8988T (cell line): ENCODE measurements around the gene POU3F2.

Experiments used
- DNase-seq: peaks from one replicate; pipeline ENCODE4 v3.0.0; 2011

Gene POU3F2

GRCh38 chr6:98831057-98831958 is 3.1 kb upstream of the POU3F2 start:
- DNase-seq: no peak

GRCh38 chr6:98831959-98832283 is 2.5 kb upstream of the POU3F2 start:
- DNase-seq: no peak

GRCh38 chr6:98832284-98833056 is 1.9 kb upstream of the POU3F2 start:
- no peak for DNase-seq

- peak; percentile 93 for DNase-seq
These were observed 1.4 kb upstream of the POU3F2 start for GRCh38 chr6:98833057-98833306.

- DNase-seq: no peak
These were observed 891 bp upstream of the POU3F2 start for GRCh38 chr6:98833307-98834059.

GRCh38 chr6:98835149-98836024 is 1.0 kb downstream of the POU3F2 start:
- DNase-seq: no peak

- no peak for DNase-seq
These were observed 1.9 kb downstream of the POU3F2 start for GRCh38 chr6:98836025-98836961.

- no peak for DNase-seq
These were observed 2.9 kb downstream of the POU3F2 start for GRCh38 chr6:98836962-98837944.

GRCh38 chr6:98838032-98838431 is 3.7 kb downstream of the POU3F2 start:
- no peak for DNase-seq

- DNase-seq: no peak
These were observed 4.6 kb downstream of the POU3F2 start for GRCh38 chr6:98838975-98839374.

- DNase-seq: no peak
These were observed 5.5 kb downstream of the POU3F2 start for GRCh38 chr6:98839781-98840361.

GRCh38 chr6:98840385-98840784 is 6.0 kb downstream of the POU3F2 start:
- DNase-seq: no peak

GRCh38 chr6:98840996-98841513 is 6.7 kb downstream of the POU3F2 start:
- DNase-seq: no peak

- no peak for DNase-seq
These were observed 7.4 kb downstream of the POU3F2 start for GRCh38 chr6:98841621-98842341.

GRCh38 chr6:98842342-98843180 is 8.2 kb downstream of the POU3F2 start:
- DNase-seq: no peak

- DNase-seq: no peak
These were observed 9.2 kb downstream of the POU3F2 start for GRCh38 chr6:98843271-98844243.
